Fibroblast of lung (primary cell): ENCODE results near the gene POU3F1. TPM values are rescaled to one million over a fixed set of nuclear protein-coding genes. Genes with fewer than 3 reads are reported as not detected.

Source experiments
- DNase-seq, 2 donors: peaks; one replicate each; pipeline versions ENCODE4 v3.0.0 to v3.0.0-alpha.2; 2010; ENCODE audit warnings: low read depth in 2 of 2
- H2AFZ ChIP-seq: 2 replicates; pipeline ENCODE4 v1.5.1; 2012; ENCODE audit warnings: low read length, control low read depth, inconsistent platforms
- H3K27ac ChIP-seq: 2 replicates; pipeline ENCODE4 v1.5.1; 2011; ENCODE audit warnings: low read length, control low read depth; ENCODE audit not compliant: insufficient read depth
- H3K27me3 ChIP-seq: 2 replicates; pipeline ENCODE4 v1.5.1; 2011; ENCODE audit warnings: mild to moderate bottlenecking, low read length; ENCODE audit not compliant: control insufficient read depth, insufficient read depth
- H3K36me3 ChIP-seq: 2 replicates; pipeline ENCODE4 v1.5.1; 2011; ENCODE audit warnings: low read length; ENCODE audit not compliant: control insufficient read depth, insufficient read depth
- H3K4me1 ChIP-seq: 2 replicates; pipeline ENCODE4 v1.5.1; 2011; ENCODE audit warnings: low read length; ENCODE audit not compliant: control insufficient read depth, insufficient read depth; ENCODE audit errors: extremely low read depth
- H3K4me2 ChIP-seq: 2 replicates; pipeline ENCODE4 v1.5.1; 2011; ENCODE audit warnings: low read length, control low read depth; ENCODE audit not compliant: insufficient read depth; ENCODE audit errors: extremely low read depth
- H3K4me3 ChIP-seq, 4 experiments: fragments of 200-600 bp in 1 of 4; sonication (generic) in 1 of 4; replicated peaks in 1 of 4; 2 replicates each; pipeline ENCODE4 v1.5.1; 2011 to 2016; ENCODE audit warnings: low read length in 4 of 4, low read depth in 3 of 4, mild to moderate bottlenecking in 3 of 4, control low read depth in 2 of 4, inconsistent platforms in 1 of 4, mixed read lengths in 1 of 4; ENCODE audit not compliant: insufficient read depth in 1 of 4; ENCODE audit errors: control extremely low read depth in 1 of 4
- H3K79me2 ChIP-seq: 2 replicates; pipeline ENCODE4 v1.5.1; 2012; ENCODE audit warnings: mild to moderate bottlenecking, low read length, inconsistent platforms; ENCODE audit not compliant: control insufficient read depth, insufficient read depth
- H3K9ac ChIP-seq: 2 replicates; pipeline ENCODE4 v1.5.1; 2011; ENCODE audit warnings: mild to moderate bottlenecking, low read length, control low read depth; ENCODE audit not compliant: insufficient read depth
- H3K9me3 ChIP-seq: 2 replicates; pipeline ENCODE4 v1.5.1; 2012; ENCODE audit warnings: low read depth, low read length; ENCODE audit not compliant: control insufficient read depth, insufficient read depth
- H4K20me1 ChIP-seq: 2 replicates; pipeline ENCODE4 v1.5.1; 2011; ENCODE audit warnings: low read length; ENCODE audit not compliant: control insufficient read depth, insufficient read depth; ENCODE audit errors: extremely low read depth
- EZH2 ChIP-seq: IDR thresholded peaks from 2 replicates; pipeline ENCODE4 v1.5.1; 2012; ENCODE audit warnings: low read length, control low read depth, mild to moderate bottlenecking; ENCODE audit errors: missing control alignments
- polyA plus RNA-seq, 2 donors: library from polyadenylated mRNA; depleted of rRNA in 1 of 2; stranded (reverse) in 1 of 2; unstranded in 1 of 2; fragments of >200 nt; gene quantifications; 2 replicates each; pipeline ENCODE4 v1.2.1, GENCODE V29; 2011 to 2012; ENCODE audit warnings: missing spikeins in 1 of 2
- total RNA-seq: library from RNA; depleted of rRNA; stranded (reverse); fragments of >200 nt; gene quantifications from 2 replicates; pipeline ENCODE4 v1.2.1, GENCODE V29; 2014
- TF ChIP-seq, protein P1 (sequence below), 2 donors: IDR thresholded peaks in 1 of 2; conservative IDR thresholded peaks in 1 of 2; 1 replicate in 1 of 2; 2 replicates in 1 of 2; pipeline ENCODE4 v1.5.1; 2011 to 2012; ENCODE audit warnings: low read length in 2 of 2, control low read depth in 1 of 2, inconsistent platforms in 1 of 2, low read depth in 1 of 2, mild to moderate bottlenecking in 1 of 2

The POU3F1 gene
- total and polyA plus RNA-seq, 2 donors (not counting 1 experiment from before 2014, with no cell fraction given): under 0.01 TPM; not detected in 1

DNA sequence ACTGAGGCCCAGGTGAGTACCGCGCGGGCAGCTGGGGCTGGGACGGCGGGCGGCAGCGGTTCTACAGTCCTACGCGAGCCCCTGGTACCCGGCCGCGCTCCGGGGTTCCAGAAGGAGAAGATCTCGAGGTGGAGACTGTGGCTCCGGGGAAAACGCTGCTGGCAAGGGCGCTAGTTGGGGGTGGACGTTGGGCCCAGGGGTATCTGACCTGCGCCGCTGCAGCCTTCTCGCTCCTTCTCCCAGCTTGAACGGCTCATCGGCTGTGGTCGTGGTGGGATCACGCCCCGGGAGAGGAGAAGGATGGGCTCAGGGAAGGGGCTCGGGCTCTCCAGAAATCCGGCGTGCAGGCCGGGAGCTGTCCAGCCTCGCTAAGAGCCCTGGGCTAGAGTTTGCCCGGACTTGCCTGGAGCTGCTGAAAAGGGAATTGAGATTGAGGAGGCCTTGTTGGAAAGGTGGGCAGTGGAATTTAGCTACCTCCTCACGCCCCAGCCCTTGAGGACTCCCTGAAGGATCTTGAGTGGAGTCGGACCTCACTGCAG lies 1.1 kb upstream of the POU3F1 start:
- H3K27me3 ChIP-seq: peaks cover 64% of the 10 kb centered on the region

DNA sequence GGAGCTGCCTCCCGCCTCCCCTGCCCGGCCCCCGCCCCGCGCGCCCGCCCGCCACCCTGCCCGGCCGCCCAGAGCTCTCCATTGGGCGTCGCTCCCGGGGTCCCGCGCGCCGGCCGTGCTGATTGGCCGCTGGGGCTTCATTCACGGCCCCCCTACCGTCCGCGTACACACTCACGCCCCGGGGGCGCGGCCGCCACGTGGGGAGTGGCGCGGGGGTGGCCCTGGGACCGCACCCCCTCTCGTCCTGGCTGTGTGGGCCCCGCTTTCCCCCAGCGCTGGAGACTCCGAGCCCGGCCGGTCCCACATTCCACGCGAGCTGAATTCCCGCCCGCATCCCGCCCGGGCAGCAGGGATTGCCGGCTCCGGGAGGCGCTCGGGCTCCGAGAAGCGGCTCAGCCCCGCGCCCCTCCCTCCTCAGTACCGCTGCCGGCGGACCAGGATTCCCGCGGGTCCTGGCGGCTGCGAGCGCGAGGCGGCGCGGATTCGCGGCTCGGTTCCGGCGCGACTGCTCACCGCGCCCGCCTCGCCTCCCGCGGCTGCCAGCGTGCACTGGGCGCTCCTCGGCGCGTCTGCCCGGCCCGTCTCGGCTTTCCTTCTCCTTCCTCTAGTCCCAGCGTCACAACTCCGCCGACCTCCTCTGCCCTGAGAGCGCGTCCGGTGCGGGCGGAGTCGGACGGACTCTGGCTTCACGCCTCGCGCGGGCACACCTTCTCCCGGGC lies 450 bp upstream of the POU3F1 start:
- H3K4me2 ChIP-seq: peak overlapping the region; percentile 78
- TF ChIP-seq, protein P1, sequence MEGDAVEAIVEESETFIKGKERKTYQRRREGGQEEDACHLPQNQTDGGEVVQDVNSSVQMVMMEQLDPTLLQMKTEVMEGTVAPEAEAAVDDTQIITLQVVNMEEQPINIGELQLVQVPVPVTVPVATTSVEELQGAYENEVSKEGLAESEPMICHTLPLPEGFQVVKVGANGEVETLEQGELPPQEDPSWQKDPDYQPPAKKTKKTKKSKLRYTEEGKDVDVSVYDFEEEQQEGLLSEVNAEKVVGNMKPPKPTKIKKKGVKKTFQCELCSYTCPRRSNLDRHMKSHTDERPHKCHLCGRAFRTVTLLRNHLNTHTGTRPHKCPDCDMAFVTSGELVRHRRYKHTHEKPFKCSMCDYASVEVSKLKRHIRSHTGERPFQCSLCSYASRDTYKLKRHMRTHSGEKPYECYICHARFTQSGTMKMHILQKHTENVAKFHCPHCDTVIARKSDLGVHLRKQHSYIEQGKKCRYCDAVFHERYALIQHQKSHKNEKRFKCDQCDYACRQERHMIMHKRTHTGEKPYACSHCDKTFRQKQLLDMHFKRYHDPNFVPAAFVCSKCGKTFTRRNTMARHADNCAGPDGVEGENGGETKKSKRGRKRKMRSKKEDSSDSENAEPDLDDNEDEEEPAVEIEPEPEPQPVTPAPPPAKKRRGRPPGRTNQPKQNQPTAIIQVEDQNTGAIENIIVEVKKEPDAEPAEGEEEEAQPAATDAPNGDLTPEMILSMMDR (conservative IDR thresholded peaks at IDR 0.05 in 1 of 2, IDR thresholded peaks at IDR 0.05 in 1 of 2; ENCODE audit: low read depth in 1 of 2, low read length in 2 of 2): no peak
- no peak overlapping the region for H3K27ac ChIP-seq
- no peak overlapping the region for H2AFZ ChIP-seq
- DNase-seq: peak; percentile 62 to 85
- no peaks in the 10 kb centered on the region for H4K20me1 ChIP-seq
- H3K79me2 ChIP-seq: no peaks in the 10 kb centered on the region
- no peak overlapping the region for H3K9ac ChIP-seq
- no peaks in the 10 kb centered on the region for H3K9me3 ChIP-seq
- peaks cover 3% of the 10 kb centered on the region for H3K4me1 ChIP-seq
- no peaks in the 10 kb centered on the region for H3K36me3 ChIP-seq
- peaks cover 68% of the 10 kb centered on the region for H3K27me3 ChIP-seq
- H3K4me3 ChIP-seq: peak overlapping the region in 3 of 4 experiments; percentile 23 to 59 (median 45)

More for the DNA sequence above, 1.1 kb upstream of the POU3F1 start:
- Histone ChIP-seq H3K4me3 (peak overlapping the region; percentile 18 to 59 (median 24)), H3K4me1 (peaks cover 3% of the 10 kb centered on the region), H3K36me3 (no peaks in the 10 kb centered on the region), H3K79me2 (no peaks in the 10 kb centered on the region), H3K27ac (no peak overlapping the region), H2AFZ (no peak overlapping the region), H3K9ac (no peak overlapping the region), H4K20me1 (no peaks in the 10 kb centered on the region), H3K9me3 (no peaks in the 10 kb centered on the region), H3K4me2 (peak overlapping the region; percentile 78)
- TF ChIP-seq, protein P1 (conservative IDR thresholded peaks at IDR 0.05 in 1 of 2, IDR thresholded peaks at IDR 0.05 in 1 of 2; ENCODE audit: low read depth in 1 of 2, low read length in 2 of 2): no peak
- TF ChIP-seq EZH2: no peak
- DNase-seq: peak; percentile 44 to 66

DNA sequence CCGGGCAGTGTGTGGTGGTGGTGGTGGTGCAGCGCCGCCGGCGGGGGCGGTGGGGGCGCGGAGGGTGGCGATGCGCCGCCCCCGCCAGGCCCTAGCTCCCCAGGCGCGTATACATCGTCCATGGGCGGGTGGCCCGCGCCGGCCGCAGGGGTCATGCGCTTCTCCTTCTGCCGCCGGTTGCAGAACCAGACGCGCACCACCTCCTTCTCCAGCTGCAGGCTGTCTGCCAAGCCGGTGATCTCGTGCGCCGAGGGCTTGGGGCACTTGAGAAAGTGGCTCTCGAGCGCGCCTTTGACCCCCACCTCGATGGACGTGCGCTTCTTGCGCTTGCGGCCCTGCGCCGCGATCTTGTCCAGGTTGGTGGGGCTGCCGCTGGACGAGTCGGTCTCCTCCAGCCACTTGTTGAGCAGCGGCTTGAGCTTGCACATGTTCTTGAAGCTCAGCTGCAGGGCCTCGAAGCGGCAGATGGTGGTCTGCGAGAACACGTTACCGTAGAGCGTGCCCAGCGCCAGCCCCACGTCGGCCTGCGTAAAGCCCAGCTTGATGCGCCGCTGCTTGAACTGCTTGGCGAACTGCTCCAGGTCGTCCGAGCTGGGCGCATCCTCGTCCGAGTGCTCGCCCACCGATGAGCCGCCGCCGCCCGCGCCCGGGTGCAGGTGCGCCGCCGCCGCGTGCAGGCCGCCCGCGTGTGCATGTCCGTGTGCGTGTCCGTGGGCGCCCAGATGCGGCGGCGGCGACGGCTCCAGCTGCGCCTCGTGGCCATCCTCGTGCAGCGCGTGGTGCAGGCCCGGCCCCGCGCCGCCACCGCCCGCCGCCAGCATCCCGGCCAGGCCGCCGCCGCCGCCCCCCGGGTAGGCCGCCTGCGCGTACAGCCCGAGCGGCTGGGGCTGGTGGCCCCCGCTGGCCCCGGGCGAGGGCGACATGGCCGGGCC lies 926 bp downstream of the POU3F1 start:
- Histone ChIP-seq H4K20me1 (no peaks in the 10 kb centered on the region), H2AFZ (no peak overlapping the region), H3K9me3 (no peaks in the 10 kb centered on the region), H3K4me2 (no peak overlapping the region), H3K27me3 (peaks cover 65% of the 10 kb centered on the region), H3K4me3 (no peak overlapping the region), H3K79me2 (no peaks in the 10 kb centered on the region), H3K9ac (no peak overlapping the region), H3K27ac (no peak overlapping the region), H3K4me1 (peaks cover 3% of the 10 kb centered on the region), H3K36me3 (no peaks in the 10 kb centered on the region)
- DNase-seq: peak in 1 of 2 donors; percentile 15
- TF ChIP-seq, protein P1 (conservative IDR thresholded peaks at IDR 0.05 in 1 of 2, IDR thresholded peaks at IDR 0.05 in 1 of 2; ENCODE audit: low read depth in 1 of 2, low read length in 2 of 2): no peak
- peak; percentile 99 for TF ChIP-seq EZH2
